ENCODE measurements around the gene SORCS2.

The SORCS2 gene

DNA sequence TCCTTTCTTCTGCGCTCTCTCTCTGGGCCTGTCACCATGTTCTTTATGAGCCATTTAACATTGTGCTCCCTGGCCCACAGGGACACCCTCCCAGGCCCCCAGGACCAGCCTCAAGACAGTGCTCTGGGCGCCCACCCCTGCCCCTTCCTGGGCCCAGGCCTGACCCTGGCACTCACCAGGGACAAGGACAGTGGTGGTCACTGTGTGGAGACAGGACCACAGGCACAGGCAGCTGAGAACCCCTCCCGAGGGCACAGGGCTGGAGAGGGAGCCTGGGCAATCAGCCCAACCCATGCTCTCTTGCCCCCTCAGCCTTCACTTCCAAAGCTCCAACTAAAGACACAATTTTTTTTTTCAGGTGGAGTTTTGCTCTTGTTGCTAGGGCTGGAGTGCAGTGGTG lies 460.6 kb downstream of the SORCS2 start:
- TF ChIP-seq, protein P1, sequence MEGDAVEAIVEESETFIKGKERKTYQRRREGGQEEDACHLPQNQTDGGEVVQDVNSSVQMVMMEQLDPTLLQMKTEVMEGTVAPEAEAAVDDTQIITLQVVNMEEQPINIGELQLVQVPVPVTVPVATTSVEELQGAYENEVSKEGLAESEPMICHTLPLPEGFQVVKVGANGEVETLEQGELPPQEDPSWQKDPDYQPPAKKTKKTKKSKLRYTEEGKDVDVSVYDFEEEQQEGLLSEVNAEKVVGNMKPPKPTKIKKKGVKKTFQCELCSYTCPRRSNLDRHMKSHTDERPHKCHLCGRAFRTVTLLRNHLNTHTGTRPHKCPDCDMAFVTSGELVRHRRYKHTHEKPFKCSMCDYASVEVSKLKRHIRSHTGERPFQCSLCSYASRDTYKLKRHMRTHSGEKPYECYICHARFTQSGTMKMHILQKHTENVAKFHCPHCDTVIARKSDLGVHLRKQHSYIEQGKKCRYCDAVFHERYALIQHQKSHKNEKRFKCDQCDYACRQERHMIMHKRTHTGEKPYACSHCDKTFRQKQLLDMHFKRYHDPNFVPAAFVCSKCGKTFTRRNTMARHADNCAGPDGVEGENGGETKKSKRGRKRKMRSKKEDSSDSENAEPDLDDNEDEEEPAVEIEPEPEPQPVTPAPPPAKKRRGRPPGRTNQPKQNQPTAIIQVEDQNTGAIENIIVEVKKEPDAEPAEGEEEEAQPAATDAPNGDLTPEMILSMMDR (IDR thresholded peaks at IDR 0.05; ENCODE audit: extremely low read depth, insufficient read depth, missing control alignments) = no peak
- DNase-seq (ENCODE audit: low spot score) = no peak
- in situ Hi-C loops (cut with MboI; ENCODE audit: low pct_unique_long_range_greater_than_20kb, low sequenced_read_pairs, unreplicated experiment) = no loop called here

DNA sequence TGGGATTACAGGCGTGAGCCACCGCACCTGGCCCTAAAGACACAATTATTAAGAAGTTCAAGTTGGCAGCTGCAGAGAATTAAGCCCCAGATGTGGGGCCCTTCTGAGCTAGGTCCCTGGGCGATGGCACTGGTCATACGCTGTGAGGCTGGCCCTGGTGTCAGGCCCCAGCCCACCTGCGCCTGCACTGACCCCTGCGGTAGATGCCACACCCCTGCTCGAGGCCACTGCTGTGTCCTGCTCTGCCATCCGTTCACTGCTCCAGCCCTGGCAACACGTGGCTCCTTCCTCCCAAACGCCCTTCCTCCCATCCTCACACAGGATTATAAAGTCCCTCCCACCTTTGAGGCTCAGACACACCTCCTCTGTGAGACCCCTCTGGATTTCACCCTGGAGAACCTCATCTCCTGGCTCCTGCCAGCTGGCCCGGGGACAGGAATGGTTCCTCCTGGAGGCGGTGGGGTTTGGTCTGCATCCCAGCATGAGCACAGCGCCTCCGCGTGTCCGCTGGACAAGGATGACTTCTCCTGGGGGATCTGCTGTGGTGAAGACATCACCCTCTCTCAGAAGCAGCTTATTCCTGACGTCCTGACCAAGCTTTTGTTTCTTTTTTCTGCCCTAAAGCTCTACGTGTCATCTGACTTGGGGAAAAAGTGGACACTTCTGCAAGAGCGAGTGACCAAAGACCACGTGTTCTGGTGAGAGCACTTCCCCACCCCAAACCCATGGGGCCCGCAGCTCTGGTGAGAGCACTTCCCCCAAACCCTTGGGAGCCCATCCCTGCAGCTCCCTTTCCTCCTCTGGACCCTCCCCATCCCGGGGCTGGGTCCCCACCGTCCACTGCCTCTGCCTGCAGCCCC lies 461.4 kb downstream of the SORCS2 start:
- no peak for DNase-seq (ENCODE audit: low spot score)
- in situ Hi-C loops (cut with MboI; ENCODE audit: low pct_unique_long_range_greater_than_20kb, low sequenced_read_pairs, unreplicated experiment) = no loop called here

DNA sequence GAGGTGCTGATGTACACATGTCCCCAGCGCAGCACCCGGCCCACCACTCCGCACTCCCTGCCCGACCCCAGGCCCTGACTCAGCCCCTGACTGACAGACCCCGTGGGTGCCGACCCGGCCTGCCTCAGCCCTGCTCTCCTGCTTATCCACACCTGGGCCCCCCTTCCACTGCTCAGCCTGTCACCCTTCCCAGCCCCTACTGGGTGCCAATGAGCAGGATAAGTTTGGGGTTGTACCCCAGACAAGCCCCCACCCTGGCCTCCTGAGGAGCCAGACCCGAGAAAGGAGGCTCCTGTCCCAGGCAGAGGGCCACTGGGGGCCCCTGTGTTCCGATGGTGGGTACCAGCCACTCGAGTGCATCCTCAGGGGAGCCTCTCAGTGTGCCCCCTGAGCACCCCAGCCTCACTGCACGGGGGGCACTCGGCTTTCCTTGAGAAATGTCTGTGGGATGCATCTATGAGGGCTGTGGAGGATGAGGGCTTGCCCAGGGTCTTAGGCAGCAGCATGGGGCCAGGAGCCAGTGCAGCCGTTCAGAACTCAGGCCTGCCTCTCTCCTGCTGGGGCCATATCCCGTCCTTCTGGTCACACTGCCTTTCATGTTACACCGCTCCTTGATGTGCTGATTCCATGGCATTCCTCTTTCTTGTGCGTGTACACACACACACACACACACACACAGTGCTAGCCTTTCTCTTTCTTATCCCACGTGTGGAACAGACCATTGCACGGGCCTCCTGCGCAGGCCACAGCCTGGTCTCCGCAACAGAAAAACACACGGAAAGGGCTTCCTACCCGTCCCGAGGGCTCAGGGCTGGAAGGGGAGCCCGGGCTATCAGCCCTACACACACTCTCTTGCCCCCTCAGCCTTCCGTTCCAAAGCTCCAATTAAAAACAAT lies 462.5 kb downstream of the SORCS2 start:
- TF ChIP-seq, protein P1 (IDR thresholded peaks at IDR 0.05; ENCODE audit: extremely low read depth, insufficient read depth, missing control alignments) = no peak
- no peak for DNase-seq (ENCODE audit: low spot score)
- in situ Hi-C loops (cut with MboI; ENCODE audit: low pct_unique_long_range_greater_than_20kb, low sequenced_read_pairs, unreplicated experiment) = no loop called here

More for the DNA sequence above, 461.4 kb downstream of the SORCS2 start:
- TF ChIP-seq, protein P1 (IDR thresholded peaks at IDR 0.05; ENCODE audit: extremely low read depth, insufficient read depth, missing control alignments) = no peak

DNA sequence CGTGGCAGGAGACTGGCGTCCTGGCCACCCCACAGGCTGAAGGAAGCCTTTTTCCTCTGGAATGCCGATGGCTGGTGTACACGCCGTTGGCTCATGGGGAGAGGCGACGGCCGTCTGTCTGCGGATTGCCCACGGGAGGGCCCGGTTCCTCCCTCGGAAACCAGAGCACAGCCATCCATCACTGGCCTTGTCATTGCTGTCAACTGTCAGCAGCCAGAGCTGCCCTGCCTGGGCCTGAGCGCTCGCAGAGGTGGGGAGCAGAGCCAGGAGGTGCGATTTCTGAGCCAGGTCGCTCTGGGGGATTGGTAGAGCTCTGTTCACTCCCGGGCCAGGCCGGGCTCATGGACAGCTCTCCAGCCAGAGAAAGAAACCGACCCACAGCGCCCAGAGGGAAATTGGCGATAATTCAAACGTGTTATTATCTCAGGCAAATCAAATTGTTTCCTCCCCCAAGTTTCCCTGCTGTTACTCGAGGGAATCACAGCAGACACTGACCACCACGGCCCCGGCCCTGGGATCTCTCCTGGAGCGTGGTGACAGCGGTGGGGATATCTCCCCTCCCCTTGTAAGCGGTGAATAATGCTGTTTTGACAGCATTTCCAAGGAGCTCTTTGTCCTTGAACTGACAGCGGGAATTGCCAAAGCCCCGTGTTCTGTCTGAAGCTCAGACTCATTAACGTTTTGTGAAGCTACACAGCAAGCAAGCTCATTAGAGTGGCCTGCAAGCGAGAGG lies 463.3 kb downstream of the SORCS2 start:
- no peak for DNase-seq (ENCODE audit: low spot score)

DNA sequence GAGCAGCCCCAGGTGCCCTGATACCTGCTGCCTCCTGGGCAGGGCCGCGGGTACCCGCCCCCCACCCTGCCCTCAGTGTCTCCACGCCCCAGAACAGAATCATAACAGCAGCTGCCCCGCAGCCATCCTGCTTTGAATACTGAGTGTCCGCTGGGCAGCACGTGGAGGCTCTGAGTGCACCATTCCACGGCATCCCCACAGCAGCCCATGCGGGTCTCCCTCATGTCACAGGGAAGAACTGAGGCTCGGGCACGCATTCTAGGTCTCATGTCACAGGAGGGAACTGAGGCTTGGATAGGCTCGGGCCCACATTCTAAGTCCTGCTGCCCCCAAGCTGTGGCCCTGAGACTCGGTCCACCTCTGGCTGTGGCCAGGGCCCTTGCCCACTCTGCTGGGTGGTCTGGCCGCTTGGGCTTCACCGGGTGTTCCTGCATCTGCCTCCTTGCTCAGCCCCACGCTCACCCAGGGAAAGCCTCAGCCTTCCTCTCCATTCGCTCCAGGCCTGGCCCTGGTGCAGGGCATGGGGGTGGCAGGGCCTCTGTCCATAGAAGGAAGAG lies 464.0 kb downstream of the SORCS2 start:
- in situ Hi-C loops (cut with MboI; ENCODE audit: low pct_unique_long_range_greater_than_20kb, low sequenced_read_pairs, unreplicated experiment) = no loop called here
- TF ChIP-seq, protein P1 (IDR thresholded peaks at IDR 0.05; ENCODE audit: extremely low read depth, insufficient read depth, missing control alignments) = no peak
- DNase-seq (ENCODE audit: low spot score) = no peak

More for the DNA sequence above, 463.3 kb downstream of the SORCS2 start:
- in situ Hi-C loops (cut with MboI; ENCODE audit: low pct_unique_long_range_greater_than_20kb, low sequenced_read_pairs, unreplicated experiment) = no loop called here
- TF ChIP-seq, protein P1 (IDR thresholded peaks at IDR 0.05; ENCODE audit: extremely low read depth, insufficient read depth, missing control alignments) = no peak
